ENCODE measurements around the gene AGO1. TPM values are rescaled to one million over a fixed set of nuclear protein-coding genes. Genes with fewer than 3 reads are reported as not detected.
"Not testable (repeated sequence)": the region's sequence is repeated elsewhere in the genome, so short reads cannot be mapped to it uniquely, and the experiment has no call there.

Gene AGO1
- total RNA-seq, 1 donor from 2014 or later, result 21.9 TPM

DNA sequence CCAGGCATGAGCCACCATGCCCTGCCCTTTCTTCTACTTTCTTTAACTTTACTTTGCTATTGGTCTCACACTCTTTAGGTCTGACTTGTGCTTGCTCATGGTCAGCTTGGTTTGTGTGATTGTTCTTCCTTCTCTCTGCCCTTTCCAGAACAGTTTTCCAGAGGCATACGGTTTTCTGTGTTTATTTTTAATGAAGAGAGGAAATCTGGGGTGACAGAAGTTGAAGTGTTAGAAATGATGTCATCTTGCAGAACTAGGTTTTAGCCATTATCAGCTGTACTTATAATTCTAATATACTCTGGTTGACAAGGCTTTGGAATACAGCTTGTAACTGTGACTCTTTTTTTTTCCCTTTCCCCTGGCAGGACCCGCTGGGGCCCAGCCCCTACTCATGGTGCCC, 62.3 kb downstream of the AGO1 start:
- TF ChIP-seq, protein P1, sequence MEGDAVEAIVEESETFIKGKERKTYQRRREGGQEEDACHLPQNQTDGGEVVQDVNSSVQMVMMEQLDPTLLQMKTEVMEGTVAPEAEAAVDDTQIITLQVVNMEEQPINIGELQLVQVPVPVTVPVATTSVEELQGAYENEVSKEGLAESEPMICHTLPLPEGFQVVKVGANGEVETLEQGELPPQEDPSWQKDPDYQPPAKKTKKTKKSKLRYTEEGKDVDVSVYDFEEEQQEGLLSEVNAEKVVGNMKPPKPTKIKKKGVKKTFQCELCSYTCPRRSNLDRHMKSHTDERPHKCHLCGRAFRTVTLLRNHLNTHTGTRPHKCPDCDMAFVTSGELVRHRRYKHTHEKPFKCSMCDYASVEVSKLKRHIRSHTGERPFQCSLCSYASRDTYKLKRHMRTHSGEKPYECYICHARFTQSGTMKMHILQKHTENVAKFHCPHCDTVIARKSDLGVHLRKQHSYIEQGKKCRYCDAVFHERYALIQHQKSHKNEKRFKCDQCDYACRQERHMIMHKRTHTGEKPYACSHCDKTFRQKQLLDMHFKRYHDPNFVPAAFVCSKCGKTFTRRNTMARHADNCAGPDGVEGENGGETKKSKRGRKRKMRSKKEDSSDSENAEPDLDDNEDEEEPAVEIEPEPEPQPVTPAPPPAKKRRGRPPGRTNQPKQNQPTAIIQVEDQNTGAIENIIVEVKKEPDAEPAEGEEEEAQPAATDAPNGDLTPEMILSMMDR (IDR thresholded peaks at IDR 0.05; ENCODE audit: insufficient read depth, low read length, poor library complexity, severe bottlenecking), result no peak
- DNase-seq (ENCODE audit: low read depth), result no peak
- no peak overlapping the region for H3K4me3 ChIP-seq (ENCODE audit: low read depth, low read length)
- no peaks in the 10 kb centered on the region for H3K27me3 ChIP-seq (ENCODE audit: control insufficient read depth, insufficient read depth, low read length)
- H3K36me3 ChIP-seq (ENCODE audit: control insufficient read depth, insufficient read depth, low read length), result no peaks in the 10 kb centered on the region

DNA sequence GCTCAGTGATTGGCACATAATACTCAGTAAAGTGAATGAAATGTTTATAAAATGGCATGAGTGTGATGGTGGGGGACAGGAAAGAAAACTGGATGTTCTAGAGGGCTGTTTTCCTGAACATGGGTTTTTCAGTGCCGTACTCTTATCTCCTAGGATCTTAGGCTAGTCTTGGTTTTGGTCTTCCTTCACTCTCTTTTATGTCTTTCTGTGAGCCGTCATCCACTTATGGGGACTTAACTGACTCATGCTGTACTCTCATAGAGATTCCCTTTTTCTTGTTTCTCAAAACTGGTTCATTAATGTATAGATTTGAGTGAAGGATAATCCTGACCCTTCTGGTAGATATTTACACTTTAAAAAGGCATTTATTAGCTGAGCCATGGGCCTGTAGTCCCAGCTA, 64.5 kb downstream of the AGO1 start:
- TF ChIP-seq, protein P1 (IDR thresholded peaks at IDR 0.05; ENCODE audit: insufficient read depth, low read length, poor library complexity, severe bottlenecking), result no peak
- Histone ChIP-seq H3K36me3 (ENCODE audit: control insufficient read depth, insufficient read depth, low read length) (no peaks in the 10 kb centered on the region), H3K4me3 (ENCODE audit: low read depth, low read length) (no peak overlapping the region), H3K27me3 (ENCODE audit: control insufficient read depth, insufficient read depth, low read length) (no peaks in the 10 kb centered on the region)
- DNase-seq (ENCODE audit: low read depth), result no peak

DNA sequence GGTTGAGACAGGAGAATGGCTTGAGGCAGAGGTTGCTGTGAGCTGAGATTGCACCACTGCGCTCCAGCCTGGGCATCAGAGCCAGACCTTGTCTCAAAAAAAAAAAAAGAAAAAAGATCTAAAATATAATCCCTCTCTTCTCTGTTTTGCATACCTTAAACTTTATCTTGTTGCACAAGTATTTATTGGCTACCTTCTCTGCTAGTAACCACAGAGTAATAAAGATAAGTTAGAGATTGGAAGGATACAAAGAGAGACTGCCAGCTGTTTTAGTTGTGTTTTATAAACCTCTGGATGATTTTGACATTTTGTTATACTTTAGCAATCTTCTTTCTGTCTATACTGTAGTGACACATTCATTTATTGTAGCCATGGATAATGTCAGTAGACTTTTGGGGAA, 75.5 kb downstream of the AGO1 start:
- DNase-seq (ENCODE audit: low read depth), result no peak
- H3K27me3 ChIP-seq (ENCODE audit: control insufficient read depth, insufficient read depth, low read length), result no peaks in the 10 kb centered on the region
- H3K4me3 ChIP-seq (ENCODE audit: low read depth, low read length), result no peak overlapping the region
- H3K36me3 ChIP-seq (ENCODE audit: control insufficient read depth, insufficient read depth, low read length), result no peaks in the 10 kb centered on the region
- TF ChIP-seq, protein P1 (IDR thresholded peaks at IDR 0.05; ENCODE audit: insufficient read depth, low read length, poor library complexity, severe bottlenecking), result no peak

DNA sequence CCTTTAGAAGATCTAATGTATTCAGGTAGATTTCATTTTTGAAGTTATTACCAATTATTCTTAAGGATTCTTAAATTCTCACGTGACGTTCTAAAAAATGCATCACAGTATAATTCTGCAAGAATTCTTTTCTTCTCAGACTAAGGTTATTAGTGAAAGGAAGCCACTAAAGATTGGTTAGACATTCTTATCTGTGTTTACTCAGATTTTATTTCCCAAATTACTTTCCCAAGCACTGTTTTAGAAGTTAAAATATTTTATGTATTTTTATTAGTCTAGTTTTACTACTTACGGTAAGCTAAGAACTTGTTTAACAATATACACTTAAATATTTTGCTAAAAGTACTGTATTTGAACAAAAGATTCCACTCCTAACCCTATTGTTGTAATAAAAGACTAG, 76.3 kb downstream of the AGO1 start:
- TF ChIP-seq, protein P1 (IDR thresholded peaks at IDR 0.05; ENCODE audit: insufficient read depth, low read length, poor library complexity, severe bottlenecking), result no peak
- H3K27me3 ChIP-seq (ENCODE audit: control insufficient read depth, insufficient read depth, low read length), result no peaks in the 10 kb centered on the region
- no peak for DNase-seq (ENCODE audit: low read depth)
- H3K36me3 ChIP-seq (ENCODE audit: control insufficient read depth, insufficient read depth, low read length), result no peaks in the 10 kb centered on the region
- H3K4me3 ChIP-seq (ENCODE audit: low read depth, low read length), result no peak overlapping the region

DNA sequence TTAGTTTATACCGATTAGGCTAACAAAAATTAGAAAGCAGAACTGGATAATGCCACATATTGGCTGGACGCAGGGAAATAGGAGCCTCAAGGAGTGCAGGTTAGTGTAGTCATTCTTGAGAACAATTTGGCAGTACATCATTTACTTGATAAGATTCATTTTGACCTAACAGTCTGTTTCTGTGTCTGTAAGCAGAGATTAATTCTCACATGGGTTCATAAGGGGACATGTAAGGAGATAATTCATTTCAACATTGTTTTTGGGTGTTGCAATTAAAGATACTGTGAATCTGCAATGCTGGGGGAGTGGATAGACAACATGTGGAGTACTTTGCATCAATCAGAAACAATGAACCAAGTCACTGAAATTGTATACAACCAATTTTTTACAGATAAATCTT, 79.9 kb downstream of the AGO1 start:
- DNase-seq (ENCODE audit: low read depth), result no peak
- H3K27me3 ChIP-seq (ENCODE audit: control insufficient read depth, insufficient read depth, low read length), result no peaks in the 10 kb centered on the region
- no peaks in the 10 kb centered on the region for H3K36me3 ChIP-seq (ENCODE audit: control insufficient read depth, insufficient read depth, low read length)
- no peak overlapping the region for H3K4me3 ChIP-seq (ENCODE audit: low read depth, low read length)
- TF ChIP-seq, protein P1 (IDR thresholded peaks at IDR 0.05; ENCODE audit: insufficient read depth, low read length, poor library complexity, severe bottlenecking), result no peak

DNA sequence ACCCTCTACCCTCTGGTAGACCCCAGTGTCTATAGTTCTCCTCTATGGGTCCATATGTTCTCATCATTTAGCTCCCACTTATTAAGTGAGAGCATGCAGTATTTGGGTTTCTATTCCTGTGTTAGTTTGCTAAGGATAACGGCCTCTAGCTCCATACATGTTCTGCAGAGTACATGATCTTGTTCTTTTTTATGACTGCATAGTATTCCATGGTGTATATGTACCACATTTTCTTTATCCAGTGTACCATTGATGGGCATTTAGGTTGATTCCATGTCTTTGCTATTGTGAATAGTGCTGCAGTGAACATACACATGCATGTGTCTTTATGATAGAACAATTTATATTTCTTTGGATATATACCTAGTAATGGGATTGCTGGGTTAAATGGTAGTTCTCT, 81.3 kb downstream of the AGO1 start:
- H3K27me3 ChIP-seq (ENCODE audit: control insufficient read depth, insufficient read depth, low read length); DNase-seq (ENCODE audit: low read depth); H3K36me3 ChIP-seq (ENCODE audit: control insufficient read depth, insufficient read depth, low read length); H3K4me3 ChIP-seq (ENCODE audit: low read depth, low read length): not testable (repeated sequence)

All from kidney epithelial cell (primary cell).